Heart left ventricle (tissue), 16 donors: ENCODE data around the gene TRPM3. TPM values are rescaled to one million over a fixed set of nuclear protein-coding genes. Genes with fewer than 3 reads are reported as not detected.

Experiments used
- ATAC-seq, 4 donors: fragments of 200-7000 bp; cut with Tn5 transposase; one replicate each; pipeline ENCODE4 v1.9.1; 2020 to 2022; ENCODE audit warnings: moderate library complexity in 4 of 4, mild to moderate bottlenecking in 3 of 4, moderate number of reproducible peaks in 1 of 4
- DNase-seq, 5 donors: peaks; one replicate each; pipeline ENCODE4 v3.0.0-alpha.2; 2020
- H3K27ac ChIP-seq, 12 donors: fragments of 200-600 bp; sonication (generic) in 4 of 12; one replicate each; pipeline versions ENCODE4 v1.5.0 to v1.8.0; 2016 to 2022; ENCODE audit warnings: mild to moderate bottlenecking in 2 of 12
- H3K27me3 ChIP-seq, 9 donors: fragments of 200-600 bp; sonication (generic) in 2 of 9; one replicate each; pipeline versions ENCODE4 v1.5.1 to v1.8.0; 2016 to 2022; ENCODE audit warnings: mild to moderate bottlenecking in 3 of 9
- H3K36me3 ChIP-seq, 9 donors: fragments of 200-600 bp; sonication (generic) in 2 of 9; one replicate each; pipeline versions ENCODE4 v1.5.0 to v1.8.0; 2018 to 2022; ENCODE audit warnings: mild to moderate bottlenecking in 2 of 9
- H3K4me1 ChIP-seq, 12 donors: fragments of 200-600 bp; sonication (generic) in 4 of 12; one replicate each; pipeline versions ENCODE4 v1.5.0 to v1.8.0; 2016 to 2022; ENCODE audit warnings: mild to moderate bottlenecking in 3 of 12
- H3K4me3 ChIP-seq, 12 donors: fragments of 200-600 bp; sonication (generic) in 4 of 12; one replicate each; pipeline versions ENCODE4 v1.5.0 to v1.8.0; 2017 to 2022; ENCODE audit warnings: mild to moderate bottlenecking in 9 of 12, moderate library complexity in 4 of 12
- H3K9me3 ChIP-seq, 12 donors: fragments of 200-600 bp; sonication (generic) in 4 of 12; one replicate each; pipeline versions ENCODE4 v1.5.0 to v1.8.0; 2016 to 2022; ENCODE audit warnings: mild to moderate bottlenecking in 1 of 12
- POLR2A ChIP-seq, 2 donors: fragments of 450-650 bp; IDR thresholded peaks; one replicate each; pipeline ENCODE4 v1.6.1; 2017; ENCODE audit warnings: antibody characterized with exemption in 2 of 2, mild to moderate bottlenecking in 2 of 2, moderate library complexity in 2 of 2
- WGBS, 4 donors: extraction: QIAGEN DNeasy Blood & Tissue Kit in 2 of 4; methylation state at CpG; one replicate each; pipeline versions ENCODE4 v1.1.5 to v1.1.7; 2013 to 2018; 5-methylcytosine and 5-hydroxymethylcytosine counted together
- intact Hi-C, 10 donors: fragments of 100-400 bp; cut with DNase I; formaldehyde crosslinking; loops; one replicate each; pipeline versions ENCODE4 v1.11.1 to v1.14.2; 2022
- polyA plus RNA-seq, 2 donors: library from polyadenylated mRNA; stranded (reverse); fragments of 200-250 nt; gene quantifications; one replicate each; pipeline ENCODE4 v1.2.3, GENCODE V29; 2013
- total RNA-seq, 9 donors: library from RNA; depleted of rRNA in 2 of 9; stranded (reverse); fragments of >200 nt in 2 of 9; fragmentation: NEBNext Ultra II Directional in 3 of 9; extraction: Animal tissue kit (Norgen Biotek cat#: 25700) in 3 of 9; gene quantifications; one replicate each; pipeline versions ENCODE4 v1.1.0 to v1.2.4, GENCODE V29; 2016 to 2023
- TF ChIP-seq, protein P1 (sequence below), 12 donors: fragments of 200-600 bp; sonication (generic) in 4 of 12; IDR thresholded peaks; one replicate each; pipeline versions ENCODE4 v1.5.0 to v1.8.0; 2018 to 2022; ENCODE audit warnings: antibody characterized with exemption in 12 of 12, mild to moderate bottlenecking in 5 of 12
- donor health status: ischemic (EF 13 %, LVEDD 7.1; RV severe dilation, severe dysfunction).
- donor health status: healthy with polysubstance abuse.
- donor health status: DM: no; HTN: yes; CAD: no.
- donor health status: DM: no; HTN: no; CAD: no.
- donor health status: ischemic (EF 25% LVEDD 6.9; RV normal size, moderate dysfunction).
- donor health status: ischemic (EF 25% LVEDD 5.7; RV mildly dilated, moderate dysfunction).
- donor health status: healthy.
- donor health status: DM: yes; HTN: yes; CAD: no.
- donor health status: ischemic (EF 35%, LVEDD 5.7; RV mildly dilated, moderate dysfunction).
- donor health status: nonischemic (EF 11% LVEDD 7.7; RV severe dilation, severe dysfunction).
- donor health status: DM: yes; HTN: yes; CAD: no.
- donor health status: PGD.
- donor health status: ischemic (EF 29% LVEDD 5.4; RV normal size, mild dysfunction).
- donor health status: nonischemic (EF 23%, LVEDD 6.1; RV moderate dilation, normal function).

TRPM3 gene
- total and polyA plus RNA-seq, 11 donors = 0.02 to 0.91 (median 0.10) TPM; not detected in 1

DNA sequence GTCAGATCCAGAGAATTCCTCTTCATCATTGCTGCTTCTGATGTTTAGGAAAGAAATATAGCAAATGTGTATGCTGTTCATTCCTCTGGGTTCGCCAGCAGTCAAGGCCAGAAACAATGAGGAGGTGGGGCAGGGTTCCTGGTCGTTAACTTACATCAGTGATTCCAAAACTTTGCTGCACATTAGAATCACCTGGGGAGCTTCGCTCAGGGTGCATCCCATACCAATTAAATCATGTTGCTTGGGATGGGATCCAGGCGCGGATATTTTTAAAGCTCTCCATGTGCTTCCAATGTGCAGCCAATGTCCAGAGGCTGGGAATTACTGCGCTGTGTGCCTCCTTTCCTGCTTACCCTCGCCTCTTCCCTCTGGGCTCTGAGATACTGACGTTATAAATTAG lies 479.1 kb downstream of the TRPM3 start:
- H3K4me3 ChIP-seq = no peak overlapping the region
- no peaks in the 10 kb centered on the region for H3K36me3 ChIP-seq
- intact Hi-C loops = loop anchor here in 9 of 10 donors (5.0 to 10.0 kb wide), 6 partner anchors 272 to 610 kb away; no protein-coding TSS in a partner anchor
- ATAC-seq (no peak), DNase-seq (no peak)
- TF ChIP-seq, protein P1, sequence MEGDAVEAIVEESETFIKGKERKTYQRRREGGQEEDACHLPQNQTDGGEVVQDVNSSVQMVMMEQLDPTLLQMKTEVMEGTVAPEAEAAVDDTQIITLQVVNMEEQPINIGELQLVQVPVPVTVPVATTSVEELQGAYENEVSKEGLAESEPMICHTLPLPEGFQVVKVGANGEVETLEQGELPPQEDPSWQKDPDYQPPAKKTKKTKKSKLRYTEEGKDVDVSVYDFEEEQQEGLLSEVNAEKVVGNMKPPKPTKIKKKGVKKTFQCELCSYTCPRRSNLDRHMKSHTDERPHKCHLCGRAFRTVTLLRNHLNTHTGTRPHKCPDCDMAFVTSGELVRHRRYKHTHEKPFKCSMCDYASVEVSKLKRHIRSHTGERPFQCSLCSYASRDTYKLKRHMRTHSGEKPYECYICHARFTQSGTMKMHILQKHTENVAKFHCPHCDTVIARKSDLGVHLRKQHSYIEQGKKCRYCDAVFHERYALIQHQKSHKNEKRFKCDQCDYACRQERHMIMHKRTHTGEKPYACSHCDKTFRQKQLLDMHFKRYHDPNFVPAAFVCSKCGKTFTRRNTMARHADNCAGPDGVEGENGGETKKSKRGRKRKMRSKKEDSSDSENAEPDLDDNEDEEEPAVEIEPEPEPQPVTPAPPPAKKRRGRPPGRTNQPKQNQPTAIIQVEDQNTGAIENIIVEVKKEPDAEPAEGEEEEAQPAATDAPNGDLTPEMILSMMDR (IDR thresholded peaks at IDR 0.05) = no peak
- TF ChIP-seq POLR2A (IDR thresholded peaks at IDR 0.05) = no peak
- H3K9me3 ChIP-seq = peaks cover 0 to 3% (median 0%) of the 10 kb centered on the region in 12 donors
- H3K27ac ChIP-seq = no peak overlapping the region
- 88 to 91% (median 89%) methylated on average over 8 of the region's 8 CpGs for WGBS, 4 donors
- H3K27me3 ChIP-seq = no peaks in the 10 kb centered on the region
- H3K4me1 ChIP-seq = no peaks in the 10 kb centered on the region

GRCh38 chr9:70641631-70642030 lies 479.8 kb downstream of the TRPM3 start:
- DNase-seq (no peak), ATAC-seq (no peak)
- H3K27ac ChIP-seq = no peak overlapping the region
- WGBS, 4 donors = 37 to 50% (median 46%) methylated on average over 1 of the region's 1 CpG
- no peak for TF ChIP-seq POLR2A (IDR thresholded peaks at IDR 0.05)
- TF ChIP-seq, protein P1 (IDR thresholded peaks at IDR 0.05) = no peak
- H3K27me3 ChIP-seq = no peaks in the 10 kb centered on the region
- no peaks in the 10 kb centered on the region for H3K4me1 ChIP-seq
- intact Hi-C loops = loop anchor here (2.0 to 10.0 kb wide), 8 partner anchors 273 to 611 kb away; no protein-coding TSS in a partner anchor
- no peak overlapping the region for H3K4me3 ChIP-seq
- H3K9me3 ChIP-seq = peaks cover 0 to 3% (median 0%) of the 10 kb centered on the region in 12 donors
- no peaks in the 10 kb centered on the region for H3K36me3 ChIP-seq

GRCh38 chr9:70641031-70641430 lies 480.4 kb downstream of the TRPM3 start:
- no peaks in the 10 kb centered on the region for H3K4me1 ChIP-seq
- TF ChIP-seq POLR2A (IDR thresholded peaks at IDR 0.05) = no peak
- TF ChIP-seq, protein P1 (IDR thresholded peaks at IDR 0.05) = no peak
- H3K27ac ChIP-seq = no peak overlapping the region
- intact Hi-C loops = loop anchor here (2.0 to 10.0 kb wide), 8 partner anchors 274 to 611 kb away; no protein-coding TSS in a partner anchor
- H3K27me3 ChIP-seq = no peaks in the 10 kb centered on the region
- H3K4me3 ChIP-seq = no peak overlapping the region
- WGBS, 4 donors = 81 to 83% (median 82%) methylated on average over 4 of the region's 4 CpGs
- ATAC-seq (no peak), DNase-seq (no peak)
- peaks cover 0 to 3% (median 0%) of the 10 kb centered on the region in 12 donors for H3K9me3 ChIP-seq
- no peaks in the 10 kb centered on the region for H3K36me3 ChIP-seq

DNA sequence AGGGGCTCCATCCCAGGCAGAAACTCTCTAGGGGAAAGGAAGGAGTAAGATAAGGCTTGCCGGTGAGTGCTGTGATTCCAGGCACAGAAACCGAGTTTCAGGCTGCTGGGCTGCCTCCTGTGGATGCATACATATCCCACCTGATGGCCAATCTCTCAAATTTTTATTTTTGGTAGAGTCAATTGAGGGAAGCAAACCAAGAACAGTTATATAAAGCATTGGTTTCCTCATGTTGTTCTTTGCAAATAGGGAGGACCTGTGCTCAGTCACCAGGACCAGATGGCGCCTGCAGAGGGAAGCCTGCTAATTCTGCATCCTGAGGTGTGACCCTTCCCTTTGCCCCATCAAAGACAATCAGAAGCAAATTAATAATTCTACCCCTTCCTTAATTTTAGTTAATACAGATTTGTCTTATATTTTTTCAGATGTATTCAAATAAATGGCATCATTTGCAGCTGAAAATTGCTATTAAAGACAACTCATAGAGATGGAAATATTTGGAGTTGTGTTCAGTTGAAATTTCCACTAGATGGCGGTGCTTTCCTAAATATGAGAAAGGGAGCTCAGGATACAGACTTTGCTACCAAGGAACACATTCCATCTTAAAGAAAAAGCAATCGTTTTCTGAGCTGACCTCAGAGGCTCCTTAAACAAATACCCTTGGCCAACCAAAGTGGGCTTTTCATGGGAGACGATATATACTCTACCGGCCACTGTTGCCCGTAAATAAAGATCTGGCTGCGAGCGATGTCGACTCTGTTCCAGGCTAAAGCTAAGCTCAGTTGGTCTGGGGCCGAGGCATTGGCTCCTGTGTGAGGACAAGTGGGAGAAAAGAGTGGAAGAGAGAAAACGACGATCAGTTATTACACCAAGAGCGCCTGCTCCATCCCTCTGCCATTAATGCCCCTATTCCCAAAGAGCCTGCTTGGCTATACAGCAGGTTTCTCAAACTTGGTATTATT lies 481.3 kb downstream of the TRPM3 start:
- TF ChIP-seq, protein P1 (IDR thresholded peaks at IDR 0.05) = peak; percentile 44 to 79 (median 61)
- no peak for TF ChIP-seq POLR2A (IDR thresholded peaks at IDR 0.05)
- no peaks in the 10 kb centered on the region for H3K36me3 ChIP-seq
- H3K4me1 ChIP-seq = no peaks in the 10 kb centered on the region
- peaks cover 0 to 3% (median 0%) of the 10 kb centered on the region in 12 donors for H3K9me3 ChIP-seq
- ATAC-seq = peak in 3 of 4 donors; percentile 58 to 71 (median 64)
- no peaks in the 10 kb centered on the region for H3K27me3 ChIP-seq
- H3K27ac ChIP-seq = no peak overlapping the region
- DNase-seq = no peak
- 41 to 48% (median 48%) methylated on average over 15 of the region's 15 CpGs for WGBS, 4 donors
- peak overlapping the region in 1 of 12 donors; percentile 18 for H3K4me3 ChIP-seq
- intact Hi-C loops = loop anchor here (1.0 to 10.0 kb wide), 10 partner anchors 275 to 612 kb away; no protein-coding TSS in a partner anchor
